ENCODE data around the gene SWSAP1.
"Not testable (repeated sequence)": the region's sequence is repeated elsewhere in the genome, so short reads cannot be mapped to it uniquely, and the experiment has no call there.

The SWSAP1 gene

GRCh38 chr19:11374433-11375142 is at the start of gene SWSAP1:
Gene SWSAP1, plus strand, starts transcription at chr19:11374666. Its CDS starts 15 bp downstream, at chr19:11374681.
- peak; percentile 99 for DNase-seq

GRCh38 chr19:11324748-11325389 is 49.6 kb upstream of the SWSAP1 start:
- no peak for DNase-seq

- DNase-seq: no peak
These were observed 48.9 kb upstream of the SWSAP1 start for GRCh38 chr19:11325544-11325943.

GRCh38 chr19:11330127-11330526 is 44.3 kb upstream of the SWSAP1 start:
- no peak for DNase-seq

- DNase-seq: no peak
These were observed 43.0 kb upstream of the SWSAP1 start for GRCh38 chr19:11331502-11331901.

GRCh38 chr19:11332822-11333221 is 41.6 kb upstream of the SWSAP1 start:
- DNase-seq: no peak

- not testable (repeated sequence) for DNase-seq
These were observed 40.6 kb upstream of the SWSAP1 start for GRCh38 chr19:11333838-11334237.

- no peak for DNase-seq
These were observed 38.9 kb upstream of the SWSAP1 start for GRCh38 chr19:11335449-11336146.

- DNase-seq: no peak
These were observed 37.4 kb upstream of the SWSAP1 start for GRCh38 chr19:11337080-11337479.

GRCh38 chr19:11338121-11338520 is 36.3 kb upstream of the SWSAP1 start:
- DNase-seq: no peak

GRCh38 chr19:11338569-11339253 is 35.8 kb upstream of the SWSAP1 start:
- DNase-seq: no peak

GRCh38 chr19:11339254-11340098 is 35.0 kb upstream of the SWSAP1 start, which contains the start of gene RAB3D:
Gene RAB3D, minus strand, starts transcription at chr19:11339657. Its CDS starts 2,258 bp downstream, at chr19:11337399.
- DNase-seq: peak; percentile 80

GRCh38 chr19:11340099-11340467 is 34.4 kb upstream of the SWSAP1 start:
- not testable (repeated sequence) for DNase-seq

- no peak for DNase-seq
These were observed 32.0 kb upstream of the SWSAP1 start for GRCh38 chr19:11342429-11342828.

- no peak for DNase-seq
These were observed 29.2 kb upstream of the SWSAP1 start for GRCh38 chr19:11345122-11345803.

- peak; percentile 93 for DNase-seq
These were observed 28.1 kb upstream of the SWSAP1 start, which contains the start of the genes CCDC159 and TMEM205 for GRCh38 chr19:11346104-11346940. Gene CCDC159, plus strand, starts transcription at chr19:11346519. Its CDS starts 88 bp downstream, at chr19:11346607. Gene TMEM205, minus strand, starts transcription at chr19:11346268. Its CDS starts 649 bp downstream, at chr19:11345619.

GRCh38 chr19:11347546-11348039 is 26.9 kb upstream of the SWSAP1 start:
- no peak for DNase-seq

- DNase-seq: no peak
These were observed 25.3 kb upstream of the SWSAP1 start for GRCh38 chr19:11349171-11349570.

GRCh38 chr19:11354102-11354501 is 20.4 kb upstream of the SWSAP1 start:
- DNase-seq: not testable (repeated sequence)

Measured in NCI-H1694 treated with DMSO at 0.1 percent for 48 hours (cell line).